Pancreas (tissue), 10 donors: ENCODE measurements around the gene NAA30. TPM values are rescaled to one million over a fixed set of nuclear protein-coding genes. Genes with fewer than 3 reads are reported as not detected.
A peak's percentile ranks its signal among the peaks of the same experiment; 100 is the strongest.

Experiments
- ATAC-seq, 4 donors: fragments of 200-7000 bp; cut with Tn5 transposase; one replicate each; pipeline versions ENCODE4 v1.8.0 to v1.9.1; 2020; ENCODE audit warnings: mild to moderate bottlenecking in 4 of 4, moderate library complexity in 4 of 4
- DNase-seq, 6 donors: peaks; one replicate each; pipeline ENCODE4 v3.0.0-alpha.2; 2020
- FAIRE-seq: peaks from 2 replicates; lab custom pipeline; 2012; peaks lifted over from hg19 to GRCh38; lab: Jason Lieb, UNC
- H3K27ac ChIP-seq, 4 donors: fragments of 200-600 bp; sonication (generic); 1 replicate in 3 of 4; 2 replicates in 1 of 4; pipeline versions ENCODE4 v1.5.0 to v1.8.0; 2020
- H3K27me3 ChIP-seq, 4 donors: fragments of 200-600 bp; one replicate each; pipeline ENCODE4 v1.8.0; 2021
- H3K36me3 ChIP-seq, 3 donors: fragments of 200-600 bp; sonication (generic) in 1 of 3; one replicate each; pipeline versions ENCODE4 v1.5.0 to v1.8.0; 2020 to 2021
- H3K4me1 ChIP-seq, 3 donors: fragments of 200-600 bp; one replicate each; pipeline ENCODE4 v1.8.0; 2021
- H3K4me3 ChIP-seq, 4 donors: fragments of 200-600 bp; sonication (generic) in 2 of 4; one replicate each; pipeline versions ENCODE4 v1.5.0 to v1.8.0; 2020 to 2021
- H3K9me3 ChIP-seq, 4 donors: fragments of 200-600 bp; one replicate each; pipeline ENCODE4 v1.8.0; 2021
- CTCF ChIP-seq, 4 donors: fragments of 200-600 bp; sonication (generic) in 3 of 4; IDR thresholded peaks; one replicate each; pipeline versions ENCODE4 v1.5.0 to v1.8.0; 2021; ENCODE audit warnings: antibody characterized with exemption in 4 of 4
- WGBS, 2 donors: extraction: QIAGEN DNeasy Blood & Tissue Kit; methylation state at CpG; one replicate each; pipeline ENCODE4 v1.1.7; 2013; 5-methylcytosine and 5-hydroxymethylcytosine counted together
- intact Hi-C, 3 donors: fragments of 100-400 bp; cut with DNase I; formaldehyde crosslinking; loops; one replicate each; pipeline versions ENCODE4 v1.11.1 to v1.14.2; 2022
- polyA plus RNA-seq, 2 donors: library from polyadenylated mRNA; stranded (reverse); fragments of 200-250 nt; gene quantifications; one replicate each; pipeline ENCODE4 v1.2.3, GENCODE V29; 2013
- total RNA-seq, 6 donors: library from RNA; stranded (reverse); fragmentation: NEBNext Ultra II Directional in 4 of 6; extraction: Animal tissue kit (Norgen Biotek cat#: 25700) in 4 of 6; gene quantifications; one replicate each; pipeline versions ENCODE4 v1.2.1 to v1.2.4, GENCODE V29; 2021 to 2023
- donor health status: healthy with polysubstance abuse.
- donor health status: DM: no; HTN: no; CAD: no; lungs with moderate emphysema.
- donor health status: DM: no; HTN: no; CAD: no.
- donor health status: control.
- donor health status: control.
- donor health status: Bipolar disorder and iron deficiency.
- donor health status: DM: yes; HTN: yes; CAD: no.
- donor health status: DM: no; HTN: no; CAD: no.
- donor health status: DM: no; HTN: no; CAD: no.
- donor health status: DM: yes; HTN: yes; CAD: no.

Gene NAA30
- total and polyA plus RNA-seq, 8 donors = 1.9 to 11.0 (median 7.5) TPM

- Histone ChIP-seq H3K27ac (no peak overlapping the region), H3K4me3 (no peak overlapping the region), H3K9me3 (no peaks in the 10 kb centered on the region), H3K36me3 (no peaks in the 10 kb centered on the region), H3K4me1 (no peaks in the 10 kb centered on the region), H3K27me3 (no peaks in the 10 kb centered on the region)
- ATAC-seq = no peak
- no peak for FAIRE-seq
- no peak for TF ChIP-seq CTCF (IDR thresholded peaks at IDR 0.05)
- no peak for DNase-seq
- intact Hi-C loops = no loop called here
- 87 to 92% methylated on average over 3 of the region's 3 CpGs for WGBS, 2 donors
Measured at GRCh38 chr14:57375156-57375555, 15.2 kb upstream of the NAA30 start.

DNA sequence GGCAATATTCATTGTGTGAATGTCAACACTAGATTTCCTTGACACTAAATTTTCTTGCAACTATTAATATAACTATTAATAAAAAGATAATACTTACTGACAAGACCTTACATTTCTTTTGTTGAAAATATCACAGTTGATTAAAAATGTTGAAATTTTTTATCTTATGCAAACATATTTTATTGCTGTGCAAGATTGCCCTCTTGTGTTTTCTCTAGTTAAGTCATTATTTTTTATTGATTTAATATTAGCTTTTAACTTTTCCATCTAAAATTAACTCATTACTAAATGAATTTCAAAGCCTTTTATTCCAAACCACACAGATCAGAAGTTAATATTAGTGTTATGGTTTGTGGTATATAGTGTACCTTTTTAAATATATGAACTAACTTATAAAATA lies 11.7 kb upstream of the NAA30 start:
- Histone ChIP-seq H3K4me3 (no peak overlapping the region), H3K4me1 (no peaks in the 10 kb centered on the region), H3K36me3 (no peaks in the 10 kb centered on the region), H3K27ac (no peak overlapping the region), H3K27me3 (no peaks in the 10 kb centered on the region), H3K9me3 (no peaks in the 10 kb centered on the region)
- intact Hi-C loops = no loop called here
- ATAC-seq = no peak
- TF ChIP-seq CTCF (IDR thresholded peaks at IDR 0.05) = no peak
- no peak for DNase-seq
- peak; percentile 20 for FAIRE-seq

DNA sequence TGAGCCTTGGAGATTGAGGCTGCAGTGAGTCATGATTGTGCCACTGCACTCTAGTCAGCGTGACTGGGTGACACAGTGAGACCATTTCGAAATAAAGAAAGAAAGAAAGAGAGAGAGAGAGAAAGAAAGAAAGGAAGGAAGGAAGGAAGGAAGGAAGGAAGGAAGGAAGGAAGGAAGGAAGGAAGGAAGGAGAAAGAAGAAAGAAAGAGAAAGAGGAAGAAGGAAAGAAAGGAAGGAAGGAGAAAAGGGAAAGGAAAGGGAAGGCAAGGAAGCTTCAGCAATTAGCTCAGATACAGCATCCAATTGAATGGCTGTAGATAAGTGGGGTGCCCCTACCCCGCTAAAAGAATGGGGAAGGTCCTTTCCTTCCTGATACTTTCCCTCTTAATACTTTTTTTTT lies 9.5 kb upstream of the NAA30 start:
- ATAC-seq = no peak
- no peak for FAIRE-seq
- Histone ChIP-seq H3K9me3 (no peaks in the 10 kb centered on the region), H3K4me1 (no peaks in the 10 kb centered on the region), H3K36me3 (no peaks in the 10 kb centered on the region), H3K27ac (no peak overlapping the region), H3K27me3 (no peaks in the 10 kb centered on the region), H3K4me3 (no peak overlapping the region)
- 79 to 80% methylated on average over 3 of the region's 3 CpGs for WGBS, 2 donors
- intact Hi-C loops = no loop called here
- no peak for TF ChIP-seq CTCF (IDR thresholded peaks at IDR 0.05)
- no peak for DNase-seq

GRCh38 chr14:57382283-57382682 lies 8.1 kb upstream of the NAA30 start:
- ATAC-seq (no peak), DNase-seq (no peak), FAIRE-seq (no peak)
- no peaks in the 10 kb centered on the region for H3K9me3 ChIP-seq
- 79 to 87% methylated on average over 2 of the region's 2 CpGs for WGBS, 2 donors
- H3K27ac ChIP-seq = no peak overlapping the region
- TF ChIP-seq CTCF (IDR thresholded peaks at IDR 0.05) = no peak
- no peaks in the 10 kb centered on the region for H3K4me1 ChIP-seq
- H3K27me3 ChIP-seq = no peaks in the 10 kb centered on the region
- intact Hi-C loops = no loop called here
- H3K4me3 ChIP-seq = no peak overlapping the region
- no peaks in the 10 kb centered on the region for H3K36me3 ChIP-seq

GRCh38 chr14:57383125-57383745 lies 7.2 kb upstream of the NAA30 start:
- ATAC-seq (no peak), FAIRE-seq (no peak), DNase-seq (no peak)
- TF ChIP-seq CTCF (IDR thresholded peaks at IDR 0.05) = no peak
- intact Hi-C loops = no loop called here
- Histone ChIP-seq H3K27me3 (no peaks in the 10 kb centered on the region), H3K36me3 (no peaks in the 10 kb centered on the region), H3K9me3 (no peaks in the 10 kb centered on the region), H3K4me1 (no peaks in the 10 kb centered on the region), H3K27ac (no peak overlapping the region), H3K4me3 (no peak overlapping the region)
